ENCODE measurements around the gene N4BP2L2. TPM values are rescaled to one million over a fixed set of nuclear protein-coding genes. Genes with fewer than 3 reads are reported as not detected.

N4BP2L2 gene
- total RNA-seq, 1 donor from 2014 or later = 46.1 TPM

DNA sequence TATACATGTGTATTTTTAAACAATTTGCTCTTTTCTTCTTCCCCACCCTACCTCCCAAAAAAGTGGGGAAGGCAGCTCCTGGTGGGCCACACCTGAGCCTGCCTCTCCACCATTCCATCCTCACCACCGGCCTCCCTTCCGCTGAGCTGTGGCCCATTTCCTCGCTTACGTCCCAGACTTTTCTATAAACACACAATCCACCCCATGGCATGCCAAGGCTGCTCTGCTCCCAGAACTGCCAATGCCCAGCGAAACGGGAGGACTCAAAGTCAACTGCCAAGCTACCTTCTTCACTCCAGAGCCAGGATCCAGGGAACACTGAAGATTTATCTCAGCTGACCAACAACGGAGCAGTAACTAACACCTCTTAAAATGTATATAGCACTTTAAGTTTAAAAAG lies 113.4 kb downstream of the N4BP2L2 start:
- ATAC-seq = no peak

GRCh38 chr13:32423592-32423991 lies 115.0 kb downstream of the N4BP2L2 start:
- no peak for ATAC-seq

- no peak for ATAC-seq
Observed at GRCh38 chr13:32419862-32420261, 118.7 kb downstream of the N4BP2L2 start.

GRCh38 chr13:32417995-32418394 lies 120.6 kb downstream of the N4BP2L2 start:
- ATAC-seq = no peak

DNA sequence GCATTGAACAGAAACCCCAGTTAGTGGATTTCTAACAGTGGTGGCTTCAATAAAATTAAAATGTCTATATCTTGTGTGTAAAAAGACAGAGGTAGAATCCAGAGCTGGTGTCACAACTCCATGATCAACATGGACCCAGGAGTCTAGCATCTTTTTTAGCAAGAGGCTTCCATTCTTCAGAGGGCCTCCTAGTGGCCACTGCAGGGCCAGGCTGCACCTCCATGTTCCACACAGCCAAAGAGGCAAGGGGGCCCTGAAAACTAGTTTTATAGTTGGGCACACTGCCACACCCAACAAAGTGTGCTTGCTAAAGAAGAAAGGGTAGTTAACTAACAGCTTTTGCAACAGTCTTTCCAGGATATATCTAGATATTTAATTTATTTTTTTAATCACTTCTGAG lies 123.6 kb downstream of the N4BP2L2 start:
- no peak for ATAC-seq

GRCh38 chr13:32414580-32414979 lies 124.0 kb downstream of the N4BP2L2 start:
- no peak for ATAC-seq

GRCh38 chr13:32413284-32413683 lies 125.3 kb downstream of the N4BP2L2 start:
- no peak for ATAC-seq

DNA sequence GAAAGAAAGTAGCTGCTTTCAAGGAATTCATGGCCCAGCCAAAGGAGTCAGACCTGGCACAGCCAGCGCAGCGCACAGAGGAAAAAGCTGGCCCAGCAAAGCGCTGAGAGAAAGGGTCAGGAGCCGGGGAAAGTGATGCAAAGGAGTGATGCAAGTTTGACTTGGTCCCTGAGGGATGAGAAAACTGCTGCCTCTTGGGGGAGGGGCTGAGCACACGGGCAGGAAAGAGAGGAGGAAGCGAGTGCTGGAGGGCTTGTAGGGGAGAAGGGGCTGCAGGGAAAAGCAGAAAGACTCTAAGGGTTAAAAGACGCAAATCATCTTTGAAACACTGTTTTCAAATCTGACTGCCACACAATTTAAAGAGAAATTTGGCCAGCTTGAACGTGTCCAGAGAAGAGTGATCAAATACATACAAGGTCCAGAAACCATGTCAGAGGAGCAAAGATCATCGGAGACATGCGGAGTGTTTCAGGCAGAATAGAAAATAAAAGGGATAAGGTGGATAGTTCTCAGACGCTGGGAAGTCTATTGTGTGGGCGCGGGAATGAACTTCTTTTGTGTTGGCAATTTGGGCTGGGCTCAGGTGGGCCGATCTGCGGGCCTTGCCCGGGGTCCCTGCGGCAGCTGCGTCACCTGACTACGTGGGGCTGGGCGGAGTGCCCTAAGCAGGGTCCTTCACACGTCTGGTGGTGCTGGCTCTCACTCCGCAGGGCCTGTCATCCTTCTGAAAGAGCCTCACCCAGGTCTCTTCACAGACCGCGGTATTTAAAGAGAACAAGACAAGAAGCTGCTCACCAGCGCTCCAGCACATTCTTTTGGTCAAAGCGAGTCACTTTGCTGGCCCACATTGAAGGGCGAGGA lies 128.8 kb downstream of the N4BP2L2 start:
- no peak for ATAC-seq

GRCh38 chr13:32409001-32409313 lies 129.6 kb downstream of the N4BP2L2 start:
- ATAC-seq = no peak

DNA sequence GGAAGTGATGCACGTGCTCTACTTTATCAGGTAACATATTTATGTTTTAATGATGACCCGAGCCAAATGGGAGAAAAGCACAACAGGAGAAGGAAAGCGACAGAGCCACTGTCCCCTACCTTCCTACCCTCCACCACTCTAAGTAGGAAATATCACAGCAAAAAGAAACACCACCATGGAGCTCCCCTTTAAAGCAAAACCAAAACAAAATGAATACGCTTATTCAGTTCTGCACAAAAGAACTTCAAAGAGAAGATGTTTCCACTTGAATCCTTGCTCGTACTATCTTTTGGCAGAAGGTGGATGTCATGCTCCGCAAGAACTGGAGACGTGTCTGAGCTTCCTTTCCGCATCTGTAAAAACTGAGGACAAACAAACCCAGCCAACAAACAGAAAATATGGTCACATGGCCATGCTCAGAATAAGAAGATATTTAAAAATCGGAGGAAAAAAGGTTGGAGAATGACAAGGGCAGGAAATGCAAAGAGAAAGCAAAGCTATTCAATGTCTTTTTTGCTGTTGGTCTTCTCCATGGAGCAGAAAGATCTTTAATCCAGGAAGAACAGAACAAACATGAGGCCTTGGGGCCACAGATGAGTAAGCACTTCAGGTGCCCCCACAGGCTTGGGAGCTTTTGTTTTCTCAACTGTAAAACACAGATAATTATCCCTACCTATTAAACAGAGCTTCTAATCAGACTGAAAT lies 130.1 kb downstream of the N4BP2L2 start:
- no peak for ATAC-seq

GRCh38 chr13:32407854-32408253 lies 130.7 kb downstream of the N4BP2L2 start:
- no peak for ATAC-seq

GRCh38 chr13:32403108-32403507 lies 135.5 kb downstream of the N4BP2L2 start:
- ATAC-seq = no peak

GRCh38 chr13:32391101-32391619 lies 147.4 kb downstream of the N4BP2L2 start:
- no peak for ATAC-seq

DNA sequence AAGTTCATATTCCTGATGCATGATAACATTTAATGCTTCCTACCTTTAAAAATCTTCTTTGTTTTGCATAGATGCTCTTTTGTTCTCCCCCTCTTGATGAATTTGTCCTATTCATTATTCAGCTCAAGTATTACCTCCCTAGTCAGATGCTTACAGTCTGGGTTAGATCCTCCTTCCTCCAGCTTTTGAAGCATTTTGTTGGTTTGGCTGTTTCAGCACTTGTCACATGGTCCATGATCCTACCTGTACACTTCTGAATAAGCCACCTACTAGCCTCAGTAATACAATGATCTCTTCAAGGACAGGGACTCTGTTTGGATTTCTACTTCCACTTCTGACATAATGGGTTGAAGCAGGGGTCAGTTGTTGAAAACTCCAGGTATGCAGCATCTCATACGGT lies 148.1 kb downstream of the N4BP2L2 start:
- ATAC-seq = peak; percentile 26

DNA sequence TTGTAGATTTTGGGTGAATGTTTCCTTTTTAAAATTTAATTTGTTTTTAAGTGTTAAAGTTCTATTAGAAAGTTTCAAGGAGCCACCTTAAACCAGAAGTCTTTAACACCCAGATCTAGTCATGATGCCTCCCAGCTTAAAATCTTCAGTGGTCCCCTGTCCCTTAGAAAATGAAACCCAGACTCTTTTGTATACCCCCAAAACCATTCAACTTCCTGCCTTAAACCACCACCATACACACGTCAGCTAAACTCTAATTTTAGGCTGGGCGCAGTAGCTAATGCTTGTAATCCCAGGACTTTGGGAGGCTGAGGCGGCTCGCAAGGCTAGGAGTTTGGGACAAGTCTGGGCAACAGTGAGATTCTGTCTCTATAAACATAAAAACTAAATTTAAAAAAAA lies 148.5 kb downstream of the N4BP2L2 start:
- ATAC-seq = no peak

DNA sequence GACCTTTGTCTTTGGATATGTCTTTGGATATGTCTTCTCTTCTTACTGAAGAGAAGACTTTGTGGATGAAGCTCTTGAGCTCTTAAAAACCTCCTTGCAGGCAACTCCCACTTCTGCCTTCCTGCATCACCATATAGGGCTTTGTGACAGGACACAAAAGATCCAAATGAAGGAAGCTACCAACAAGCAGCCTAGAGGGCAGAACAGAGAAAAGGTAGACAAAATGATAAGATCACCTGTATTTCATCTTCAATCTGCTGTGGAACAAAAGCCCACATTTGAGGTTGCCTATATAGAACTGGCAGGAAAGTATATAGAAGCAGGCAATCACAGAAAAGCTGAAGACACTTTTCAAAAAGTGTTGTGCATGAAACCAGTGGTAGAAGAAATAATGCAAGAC lies 153.2 kb downstream of the N4BP2L2 start:
- ATAC-seq = no peak

DNA sequence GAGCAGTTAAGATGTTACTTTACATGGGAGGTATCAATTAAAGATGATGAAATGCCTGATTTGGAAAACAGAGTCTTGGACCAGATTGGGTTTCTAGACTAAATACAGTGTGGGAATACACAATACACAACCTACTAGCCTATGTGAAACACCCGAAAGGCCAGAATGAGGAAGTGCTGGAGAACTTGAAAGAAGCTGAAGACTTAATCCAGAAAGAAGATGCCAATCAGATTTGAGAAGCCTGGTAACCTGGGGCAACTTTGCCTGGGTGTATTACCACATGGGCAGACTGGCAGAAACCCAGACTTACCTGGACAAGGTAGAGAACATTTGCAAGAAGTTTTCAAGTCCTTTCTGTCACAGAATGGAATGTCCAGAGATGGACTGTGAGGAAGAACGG lies 153.9 kb downstream of the N4BP2L2 start:
- no peak for ATAC-seq

DNA sequence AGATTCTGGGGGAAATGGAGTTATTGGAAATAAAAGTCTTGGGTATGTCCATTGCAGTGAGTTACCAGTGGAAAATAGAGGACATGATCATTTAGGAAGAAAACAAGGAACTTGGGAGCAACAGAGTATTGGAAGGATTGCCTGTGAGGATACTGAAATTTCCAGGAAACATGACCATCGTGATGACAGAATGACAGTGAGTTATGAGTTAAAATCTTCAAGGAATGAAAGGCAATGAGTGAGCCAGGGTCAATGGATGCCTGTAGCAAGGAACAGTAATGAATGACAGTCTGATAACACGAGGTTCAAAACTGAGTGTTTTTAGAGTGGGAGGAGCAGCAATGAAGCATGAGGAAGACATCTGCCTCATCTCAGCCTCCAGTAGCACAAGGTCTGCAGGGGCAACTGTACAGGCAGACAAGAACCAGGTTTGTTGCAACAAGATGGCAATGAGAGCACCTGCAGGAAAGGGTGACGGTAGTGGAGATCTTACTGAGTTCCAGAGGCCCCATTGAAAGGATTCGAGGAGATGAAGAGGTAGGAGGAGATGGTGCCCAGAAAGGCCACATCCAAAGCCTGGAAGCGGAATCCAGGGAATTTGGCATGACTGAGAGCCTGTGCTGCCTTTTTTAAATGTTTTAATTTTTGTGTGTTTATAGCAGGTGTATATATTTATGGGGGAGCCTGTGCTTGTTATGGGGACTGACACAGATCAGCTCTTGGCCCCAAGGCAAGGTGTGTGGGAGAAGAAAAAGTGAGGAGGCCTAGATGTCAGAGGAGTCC lies 154.6 kb downstream of the N4BP2L2 start:
- no peak for ATAC-seq

Other genes starting within 250 kb of the N4BP2L2 start
- not detected for gene ZAR1L, start 223.4 kb downstream of the N4BP2L2 start, total RNA-seq
- gene BRCA2, start 223.3 kb downstream of the N4BP2L2 start, total RNA-seq = 7.3 TPM
- gene N4BP2L1, start 110.7 kb downstream of the N4BP2L2 start, total RNA-seq = 1.8 TPM
- gene PDS5B, start 47.7 kb upstream of the N4BP2L2 start, total RNA-seq = 14.3 TPM

All from esophagus mucosa (tissue), 1 donor.